Natural killer cell (primary cell): Measurements from ENCODE around the gene SBK3. TPM values are rescaled to one million over a fixed set of nuclear protein-coding genes. Genes with fewer than 3 reads are reported as not detected.
"Not testable (repeated sequence)": the region's sequence is repeated elsewhere in the genome, so short reads cannot be mapped to it uniquely, and the experiment has no call there.

Source experiments
- ATAC-seq, 3 donors: fragments of 150-1000 bp in 2 of 3; fragments of 200-7000 bp in 1 of 3; cut with Tn5 transposase; 1 replicate in 1 of 3; 2 replicates in 2 of 3; pipeline ENCODE4 v1.10.0; 2021; ENCODE audit warnings: mild to moderate bottlenecking in 2 of 3, moderate library complexity in 2 of 3
- DNase-seq, 2 donors: peaks; one replicate each; pipeline versions ENCODE4 v3.0.0 to v3.0.0-alpha.2; 2013 to 2021; ENCODE audit warnings: mixed read lengths in 1 of 2
- H3K27ac ChIP-seq: one replicate; pipeline ENCODE4 v1.5.1; 2013; ENCODE audit warnings: mild to moderate bottlenecking, low read length
- H3K27me3 ChIP-seq: one replicate; pipeline ENCODE4 v1.6.1; 2013; ENCODE audit warnings: low read length; ENCODE audit not compliant: control insufficient read depth, insufficient read depth
- H3K36me3 ChIP-seq: one replicate; pipeline ENCODE4 v1.6.1; 2013; ENCODE audit warnings: low read length; ENCODE audit not compliant: control insufficient read depth, insufficient read depth
- H3K4me1 ChIP-seq: one replicate; pipeline ENCODE4 v1.6.1; 2013; ENCODE audit warnings: low read length; ENCODE audit not compliant: control insufficient read depth, insufficient read depth
- H3K4me3 ChIP-seq: one replicate; pipeline ENCODE4 v1.5.1; 2013; ENCODE audit warnings: low read length
- H3K9me3 ChIP-seq: one replicate; pipeline ENCODE4 v1.6.1; 2013; ENCODE audit warnings: low read length; ENCODE audit not compliant: control insufficient read depth, insufficient read depth
- H3K27ac Mint-ChIP-seq, 2 donors: one replicate each; pipeline ENCODE4 v1.8.0; 2022; ENCODE audit warnings: mild to moderate bottlenecking in 2 of 2, mixed read lengths in 2 of 2, moderate library complexity in 1 of 2
- H3K27me3 Mint-ChIP-seq, 2 donors: one replicate each; pipeline ENCODE4 v1.8.0; 2022; ENCODE audit warnings: low read depth in 2 of 2, mixed read lengths in 2 of 2
- H3K36me3 Mint-ChIP-seq: one replicate; pipeline ENCODE4 v1.8.0; 2022; ENCODE audit warnings: mixed read lengths
- H3K4me1 Mint-ChIP-seq, 2 donors: one replicate each; pipeline ENCODE4 v1.8.0; 2022; ENCODE audit warnings: mixed read lengths in 2 of 2
- H3K4me3 Mint-ChIP-seq: one replicate; pipeline ENCODE4 v1.8.0; 2022; ENCODE audit warnings: mild to moderate bottlenecking, moderate library complexity, mixed read lengths
- H3K9me3 Mint-ChIP-seq, 2 donors: one replicate each; pipeline ENCODE4 v1.8.0; 2022; ENCODE audit warnings: mixed read lengths in 2 of 2
- CTCF ChIP-seq: fragments of 200-600 bp; IDR thresholded peaks from one replicate; pipeline ENCODE4 v1.8.0; 2022; ENCODE audit warnings: antibody characterized with exemption
- WGBS: methylation state at CpG from one replicate; pipeline ENCODE4 v1.1.7; 2013; ENCODE audit warnings: missing lambda C conversion rate; ENCODE audit not compliant: insufficient coverage; 5-methylcytosine and 5-hydroxymethylcytosine counted together
- intact Hi-C: fragments of 100-400 bp; cut with micrococcal nuclease; formaldehyde crosslinking; loops from one replicate; pipeline ENCODE4 v1.14.2; 2022
- total RNA-seq, 4 donors: library from RNA; stranded (reverse); fragments of 120-200 nt in 1 of 4; gene quantifications; one replicate each; pipeline versions ENCODE4 v1.2.3 to v1.2.4, GENCODE V29; 2013 to 2022

SBK3 gene
- total RNA-seq, 3 donors from 2014 or later (not counting 1 experiment from before 2014, with no cell fraction given) = not detected

GRCh38 chr19:55535173-55535964, 10.0 kb downstream of the SBK3 start:
- ATAC-seq = no peak
- intact Hi-C loops = no loop called here
- no peaks in the 10 kb centered on the region for H3K27me3 Mint-ChIP-seq
- Histone ChIP-seq H3K4me3 (no peak overlapping the region), H3K27ac (no peak overlapping the region), H3K27me3 (no peaks in the 10 kb centered on the region), H3K4me1 (no peaks in the 10 kb centered on the region), H3K9me3 (no peaks in the 10 kb centered on the region), H3K36me3 (no peaks in the 10 kb centered on the region)
- DNase-seq = no peak
- H3K9me3 Mint-ChIP-seq = no peaks in the 10 kb centered on the region
- no peaks in the 10 kb centered on the region for H3K4me1 Mint-ChIP-seq
- H3K4me3 Mint-ChIP-seq = no peak overlapping the region
- no peak overlapping the region for H3K27ac Mint-ChIP-seq
- 88% methylated on average over 11 of the region's 12 CpGs for WGBS
- no peaks in the 10 kb centered on the region for H3K36me3 Mint-ChIP-seq
- TF ChIP-seq CTCF = no peak

- H3K9me3 Mint-ChIP-seq, ATAC-seq, H3K27ac ChIP-seq, H3K4me3 ChIP-seq, H3K4me1 Mint-ChIP-seq, intact Hi-C loops, H3K27me3 ChIP-seq, H3K36me3 ChIP-seq, H3K4me3 Mint-ChIP-seq, H3K4me1 ChIP-seq, H3K36me3 Mint-ChIP-seq, DNase-seq, H3K9me3 ChIP-seq, H3K27ac Mint-ChIP-seq, H3K27me3 Mint-ChIP-seq: not testable (repeated sequence)
- WGBS = 90% methylated on average over 7 of the region's 7 CpGs
These were observed 11.1 kb downstream of the SBK3 start for GRCh38 chr19:55534280-55534679.

GRCh38 chr19:55530996-55531395, 14.3 kb downstream of the SBK3 start:
- no peak for DNase-seq
- Histone ChIP-seq H3K4me1 (peaks cover 4% of the 10 kb centered on the region), H3K27ac (no peak overlapping the region), H3K4me3 (no peak overlapping the region), H3K36me3 (no peaks in the 10 kb centered on the region), H3K9me3 (no peaks in the 10 kb centered on the region), H3K27me3 (no peaks in the 10 kb centered on the region)
- Mint-ChIP-seq H3K27me3 (no peaks in the 10 kb centered on the region), H3K4me1 (no peaks in the 10 kb centered on the region), H3K4me3 (no peak overlapping the region), H3K9me3 (no peaks in the 10 kb centered on the region), H3K36me3 (no peaks in the 10 kb centered on the region), H3K27ac (no peak overlapping the region)
- 93% methylated on average over 26 of the region's 26 CpGs for WGBS
- intact Hi-C loops = no loop called here
- no peak for ATAC-seq
- TF ChIP-seq CTCF = no peak

DNA sequence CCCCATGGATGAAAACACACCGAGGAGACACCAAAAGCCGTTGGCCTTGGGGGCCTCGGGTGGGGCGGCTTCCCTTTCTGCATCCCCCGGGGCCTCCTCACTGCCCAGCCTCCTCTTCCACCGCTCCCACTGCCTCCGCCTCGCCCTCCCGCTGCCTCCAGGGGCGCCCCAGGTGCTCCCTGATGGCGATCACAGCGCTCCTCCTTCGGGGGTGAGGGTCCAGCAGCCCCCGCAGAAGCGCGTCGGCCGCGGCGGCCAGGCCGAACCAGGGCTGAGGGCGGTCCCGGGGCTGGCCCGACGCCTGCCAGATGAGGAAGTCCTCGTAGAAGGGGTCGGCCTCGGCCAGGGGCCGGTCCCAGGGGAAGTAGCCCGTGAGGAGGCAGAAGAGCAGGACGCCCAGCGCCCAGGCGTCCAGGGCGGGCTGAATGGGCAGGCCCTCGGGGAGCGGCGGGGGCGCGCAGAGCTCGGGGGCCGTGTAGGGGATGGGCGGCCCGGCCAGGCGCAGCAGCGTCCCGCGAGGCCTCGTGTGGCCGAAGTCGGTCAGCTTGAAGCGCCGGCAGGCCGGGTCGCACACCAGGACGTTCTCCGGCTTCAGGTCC, 15.6 kb downstream of the SBK3 start:
- Histone ChIP-seq H3K4me1 (peaks cover 4% of the 10 kb centered on the region), H3K9me3 (no peaks in the 10 kb centered on the region), H3K27me3 (no peaks in the 10 kb centered on the region), H3K36me3 (no peaks in the 10 kb centered on the region), H3K27ac (no peak overlapping the region), H3K4me3 (no peak overlapping the region)
- Mint-ChIP-seq H3K27me3 (no peaks in the 10 kb centered on the region), H3K27ac (no peak overlapping the region), H3K36me3 (no peaks in the 10 kb centered on the region), H3K9me3 (no peaks in the 10 kb centered on the region), H3K4me3 (no peak overlapping the region), H3K4me1 (no peaks in the 10 kb centered on the region)
- no peak for ATAC-seq
- TF ChIP-seq CTCF = no peak
- DNase-seq = no peak
- WGBS = 90% methylated on average over 56 of the region's 56 CpGs
- intact Hi-C loops = no loop called here
